ENCODE measurements around the gene SMYD3. TPM values are rescaled to one million over a fixed set of nuclear protein-coding genes. Genes with fewer than 3 reads are reported as not detected.
"Not testable (repeated sequence)": the region's sequence is repeated elsewhere in the genome, so short reads cannot be mapped to it uniquely, and the experiment has no call there.

Gene SMYD3
- total and polyA plus RNA-seq, 8 donors, result 20.4 to 35.1 (median 24.3) TPM

DNA sequence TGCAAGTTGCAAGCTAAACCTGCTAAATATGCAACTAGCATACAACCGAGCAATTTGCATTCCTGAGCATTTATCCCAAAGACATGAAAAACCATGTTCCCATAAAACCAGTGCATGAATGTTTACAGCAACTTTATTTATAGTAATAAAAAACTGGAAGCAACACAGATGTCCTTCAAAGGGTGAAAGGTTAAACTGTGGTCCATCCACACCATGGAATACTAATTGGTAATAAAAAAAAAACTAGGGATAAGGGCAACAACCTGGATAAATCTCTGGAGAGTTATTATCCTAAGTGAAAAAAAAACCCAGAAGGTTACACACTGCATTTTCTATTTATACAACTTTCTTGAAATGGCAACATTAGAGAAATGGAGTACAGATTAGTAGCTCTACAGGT lies 474.1 kb downstream of the SMYD3 start:
- Histone ChIP-seq H3K27me3 (no peaks in the 10 kb centered on the region), H3K4me3 (no peak overlapping the region), H3K4me1 (no peaks in the 10 kb centered on the region), H3K9me3 (no peaks in the 10 kb centered on the region), H3K36me3 (no peaks in the 10 kb centered on the region), H3K27ac (no peak overlapping the region)
- DNase-seq (no peak), ATAC-seq (no peak)
- intact Hi-C loops (cut with DNase I), result no loop called here
- TF ChIP-seq, protein P1, sequence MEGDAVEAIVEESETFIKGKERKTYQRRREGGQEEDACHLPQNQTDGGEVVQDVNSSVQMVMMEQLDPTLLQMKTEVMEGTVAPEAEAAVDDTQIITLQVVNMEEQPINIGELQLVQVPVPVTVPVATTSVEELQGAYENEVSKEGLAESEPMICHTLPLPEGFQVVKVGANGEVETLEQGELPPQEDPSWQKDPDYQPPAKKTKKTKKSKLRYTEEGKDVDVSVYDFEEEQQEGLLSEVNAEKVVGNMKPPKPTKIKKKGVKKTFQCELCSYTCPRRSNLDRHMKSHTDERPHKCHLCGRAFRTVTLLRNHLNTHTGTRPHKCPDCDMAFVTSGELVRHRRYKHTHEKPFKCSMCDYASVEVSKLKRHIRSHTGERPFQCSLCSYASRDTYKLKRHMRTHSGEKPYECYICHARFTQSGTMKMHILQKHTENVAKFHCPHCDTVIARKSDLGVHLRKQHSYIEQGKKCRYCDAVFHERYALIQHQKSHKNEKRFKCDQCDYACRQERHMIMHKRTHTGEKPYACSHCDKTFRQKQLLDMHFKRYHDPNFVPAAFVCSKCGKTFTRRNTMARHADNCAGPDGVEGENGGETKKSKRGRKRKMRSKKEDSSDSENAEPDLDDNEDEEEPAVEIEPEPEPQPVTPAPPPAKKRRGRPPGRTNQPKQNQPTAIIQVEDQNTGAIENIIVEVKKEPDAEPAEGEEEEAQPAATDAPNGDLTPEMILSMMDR (IDR thresholded peaks at IDR 0.05), result no peak

DNA sequence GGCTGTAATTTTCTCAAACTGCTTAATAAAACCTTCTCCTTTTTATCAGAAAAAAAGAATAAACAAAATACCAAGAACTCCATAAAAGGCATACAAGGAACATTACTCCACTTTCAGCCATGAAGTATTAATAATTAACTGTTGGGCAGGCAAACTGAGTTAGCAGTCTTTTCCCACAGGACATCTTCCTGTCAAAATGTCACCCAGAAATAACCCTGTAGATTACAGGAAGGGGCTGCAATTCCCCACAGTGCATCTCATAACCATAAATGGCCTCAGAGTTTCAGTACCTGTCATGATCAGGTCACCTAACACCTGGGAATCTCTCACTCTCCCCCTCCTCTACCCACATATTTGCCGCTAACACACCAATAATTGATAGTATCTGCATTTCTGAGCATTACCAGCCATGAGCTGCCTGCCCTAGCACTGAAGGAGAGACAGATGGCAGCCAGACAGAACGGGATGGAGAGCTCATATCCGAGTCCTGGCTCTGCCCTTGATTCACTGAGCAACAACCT lies 475.0 kb downstream of the SMYD3 start:
- DNase-seq (no peak), ATAC-seq (no peak)
- TF ChIP-seq, protein P1 (IDR thresholded peaks at IDR 0.05), result no peak
- no peaks in the 10 kb centered on the region for H3K4me1 ChIP-seq
- H3K9me3 ChIP-seq, result no peaks in the 10 kb centered on the region
- no peak overlapping the region for H3K4me3 ChIP-seq
- intact Hi-C loops (cut with DNase I), result no loop called here
- H3K36me3 ChIP-seq, result no peaks in the 10 kb centered on the region
- H3K27me3 ChIP-seq, result no peaks in the 10 kb centered on the region
- no peak overlapping the region for H3K27ac ChIP-seq

DNA sequence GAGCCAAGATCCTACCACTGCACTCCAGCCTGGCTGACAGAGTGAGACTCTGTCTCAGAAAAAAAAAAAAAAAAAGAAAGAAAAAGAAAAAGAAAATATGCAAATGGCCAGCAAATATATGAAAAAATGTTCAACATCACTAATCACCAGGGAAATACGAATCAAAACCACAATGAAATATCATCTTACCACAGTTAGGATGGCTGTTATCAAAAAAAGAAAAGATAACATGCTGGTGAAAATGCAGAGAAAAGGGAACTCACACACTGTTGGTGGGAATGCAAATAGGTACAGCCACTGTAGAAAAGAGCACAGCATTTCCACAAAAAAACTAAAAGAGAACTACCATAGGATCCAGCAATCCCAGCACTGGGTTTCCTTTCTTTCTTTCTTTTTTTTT lies 477.5 kb downstream of the SMYD3 start:
- H3K27ac ChIP-seq, result no peak overlapping the region
- H3K36me3 ChIP-seq, result no peaks in the 10 kb centered on the region
- no peak overlapping the region for H3K4me3 ChIP-seq
- intact Hi-C loops (cut with DNase I), result no loop called here
- DNase-seq (no peak), ATAC-seq (no peak)
- TF ChIP-seq, protein P1 (IDR thresholded peaks at IDR 0.05), result no peak
- no peaks in the 10 kb centered on the region for H3K9me3 ChIP-seq
- H3K27me3 ChIP-seq, result no peaks in the 10 kb centered on the region
- H3K4me1 ChIP-seq, result no peaks in the 10 kb centered on the region

DNA sequence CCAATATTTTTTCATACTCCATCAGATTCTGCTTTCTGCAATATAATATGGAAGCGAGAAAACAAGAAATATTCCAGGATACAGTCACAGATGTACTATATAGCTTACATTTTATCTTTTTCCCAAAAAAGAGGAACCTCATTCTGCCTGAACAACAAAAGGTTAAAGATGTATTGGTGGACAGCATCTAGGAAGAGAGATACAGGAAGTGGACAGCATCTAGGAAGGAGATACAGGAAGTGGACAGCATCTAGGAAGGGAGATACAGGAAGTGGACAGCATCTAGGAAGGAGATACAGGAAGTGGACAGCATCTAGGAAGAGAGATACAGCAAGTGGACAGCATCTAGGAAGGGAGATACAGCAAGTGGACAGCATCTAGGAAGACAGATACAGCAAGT lies 483.0 kb downstream of the SMYD3 start:
- intact Hi-C loops (cut with DNase I), result not testable (repeated sequence)

DNA sequence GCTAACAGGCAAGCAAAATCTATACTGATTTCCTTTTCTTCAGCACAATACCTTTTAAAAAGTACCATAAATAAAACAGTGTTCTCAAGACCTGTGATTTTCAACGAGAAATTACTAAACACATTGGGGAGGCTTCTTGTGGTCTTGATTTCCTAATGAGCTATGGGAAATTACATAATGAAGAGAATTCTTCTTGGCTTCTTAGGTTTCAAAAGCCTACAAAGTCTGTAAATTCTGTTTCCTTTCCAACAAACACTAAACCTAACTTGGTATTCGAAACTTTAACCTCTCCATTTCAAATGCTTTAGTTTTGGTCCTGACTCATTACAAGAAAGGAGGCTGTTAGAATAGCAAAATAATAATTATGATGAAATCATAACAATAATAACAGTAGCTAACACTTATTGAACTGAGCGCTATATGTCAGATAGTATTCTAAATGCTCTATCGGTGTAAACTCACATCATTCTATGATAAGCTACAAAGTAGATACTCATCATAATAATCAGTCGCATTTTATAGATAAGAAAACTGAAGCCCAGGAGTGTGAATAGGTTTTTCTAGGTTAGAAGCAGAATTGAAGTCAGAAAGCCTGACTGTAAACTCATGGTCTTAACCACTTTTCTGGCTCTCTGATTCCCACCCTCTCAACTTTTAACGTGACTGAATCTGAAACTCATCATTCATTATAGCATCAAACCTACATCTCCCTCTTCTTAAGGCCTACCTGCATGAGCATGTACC lies 486.7 kb downstream of the SMYD3 start:
- TF ChIP-seq, protein P1 (IDR thresholded peaks at IDR 0.05), result no peak
- intact Hi-C loops (cut with DNase I), result no loop called here
- H3K4me3 ChIP-seq, result no peak overlapping the region
- H3K27me3 ChIP-seq, result no peaks in the 10 kb centered on the region
- H3K4me1 ChIP-seq, result peaks cover 0 to 9% of the 10 kb centered on the region in 2 donors
- DNase-seq (no peak), ATAC-seq (no peak)
- no peaks in the 10 kb centered on the region for H3K9me3 ChIP-seq
- no peak overlapping the region for H3K27ac ChIP-seq
- no peaks in the 10 kb centered on the region for H3K36me3 ChIP-seq

More for the DNA sequence above, 483.0 kb downstream of the SMYD3 start:
- not testable (repeated sequence) for H3K9me3 ChIP-seq, ATAC-seq, H3K4me1 ChIP-seq, H3K36me3 ChIP-seq, H3K27me3 ChIP-seq, DNase-seq, H3K27ac ChIP-seq, H3K4me3 ChIP-seq
